ENCODE measurements around the gene AVEN. TPM values are rescaled to one million over a fixed set of nuclear protein-coding genes. Genes with fewer than 3 reads are reported as not detected.
A peak's percentile ranks its signal among the peaks of the same experiment; 100 is the strongest.

Gene AVEN
- total RNA-seq, 4 donors from 2014 or later, result 6.3 to 17.3 (median 10.6) TPM

GRCh38 chr15:33963831-33964664 lies 75.0 kb downstream of the AVEN start:
- Histone ChIP-seq H3K27ac (no peak overlapping the region), H3K27me3 (no peaks in the 10 kb centered on the region), H3K36me3 (no peaks in the 10 kb centered on the region), H3K4me1 (no peaks in the 10 kb centered on the region), H3K4me3 (no peak overlapping the region), H3K9me3 (no peaks in the 10 kb centered on the region)
- no peak for DNase-seq
- TF ChIP-seq POLR2A (IDR thresholded peaks at IDR 0.05) (no peak), CTCF (IDR thresholded peaks at IDR 0.05) (peak in 5 of 6 experiments; percentile 5 to 58 (median 49))

- H3K4me3 ChIP-seq, result no peak overlapping the region
- H3K27ac ChIP-seq, result no peak overlapping the region
- no peak for DNase-seq
Measured at GRCh38 chr15:33960549-33960935, 78.5 kb downstream of the AVEN start.

DNA sequence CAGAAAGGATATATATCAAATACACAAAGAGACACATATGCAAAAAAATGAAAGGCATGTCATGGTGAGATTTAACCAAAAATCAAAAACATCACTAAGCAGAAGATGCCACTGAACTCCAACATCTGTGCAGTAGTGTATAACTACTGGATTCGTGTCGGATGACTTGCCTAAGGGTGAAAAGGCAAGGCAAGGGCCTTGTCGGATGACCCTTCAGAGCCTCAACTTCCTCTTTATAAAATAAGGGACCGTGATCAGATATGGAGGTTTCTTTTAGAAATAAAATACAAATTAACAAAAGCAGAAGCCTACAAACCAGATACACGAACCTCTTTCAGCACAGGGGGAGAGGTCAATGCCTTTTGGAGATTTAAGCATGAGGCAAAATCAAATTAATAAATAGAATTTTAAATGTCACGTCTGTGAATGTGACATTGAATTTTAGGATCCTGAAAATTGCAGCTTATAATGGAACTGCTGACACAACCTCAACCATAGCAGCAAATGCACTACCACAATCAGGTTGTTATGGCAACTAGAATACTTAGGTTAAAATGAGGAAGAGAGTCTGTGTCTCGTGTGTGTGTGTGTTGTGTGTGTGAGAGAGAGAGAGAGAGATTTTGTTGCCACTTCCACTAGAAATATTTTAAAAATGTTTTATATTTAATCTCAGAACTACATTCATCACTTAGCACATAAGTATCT lies 79.0 kb downstream of the AVEN start:
- TF ChIP-seq POLR2A (IDR thresholded peaks at IDR 0.05) (no peak), CTCF (IDR thresholded peaks at IDR 0.05) (no peak)
- DNase-seq, result no peak
- Histone ChIP-seq H3K27ac (no peak overlapping the region), H3K9me3 (no peaks in the 10 kb centered on the region), H3K4me1 (no peaks in the 10 kb centered on the region), H3K27me3 (no peaks in the 10 kb centered on the region), H3K36me3 (no peaks in the 10 kb centered on the region), H3K4me3 (no peak overlapping the region)

More at GRCh38 chr15:33960549-33960935, 78.5 kb downstream of the AVEN start:
- TF ChIP-seq POLR2A (IDR thresholded peaks at IDR 0.05), result no peak
- Histone ChIP-seq H3K36me3 (no peaks in the 10 kb centered on the region), H3K27me3 (no peaks in the 10 kb centered on the region), H3K9me3 (no peaks in the 10 kb centered on the region), H3K4me1 (no peaks in the 10 kb centered on the region)

GRCh38 chr15:33956397-33956796 lies 82.6 kb downstream of the AVEN start:
- Histone ChIP-seq H3K27ac (no peak overlapping the region), H3K4me3 (no peak overlapping the region), H3K36me3 (no peaks in the 10 kb centered on the region), H3K4me1 (no peaks in the 10 kb centered on the region), H3K27me3 (no peaks in the 10 kb centered on the region), H3K9me3 (no peaks in the 10 kb centered on the region)
- TF ChIP-seq POLR2A (IDR thresholded peaks at IDR 0.05) (no peak), CTCF (IDR thresholded peaks at IDR 0.05) (no peak)
- no peak for DNase-seq

- Histone ChIP-seq H3K9me3 (no peaks in the 10 kb centered on the region), H3K36me3 (no peaks in the 10 kb centered on the region), H3K4me3 (no peak overlapping the region), H3K27me3 (no peaks in the 10 kb centered on the region), H3K27ac (no peak overlapping the region), H3K4me1 (no peaks in the 10 kb centered on the region)
- no peak for DNase-seq
- TF ChIP-seq CTCF (IDR thresholded peaks at IDR 0.05) (no peak), POLR2A (IDR thresholded peaks at IDR 0.05) (no peak)
Measured at GRCh38 chr15:33955945-33956344, 83.1 kb downstream of the AVEN start.

GRCh38 chr15:33946152-33946551 lies 92.9 kb downstream of the AVEN start:
- H3K4me3 ChIP-seq, result no peak overlapping the region
- TF ChIP-seq POLR2A (IDR thresholded peaks at IDR 0.05) (no peak), CTCF (IDR thresholded peaks at IDR 0.05) (no peak)
- no peak for DNase-seq
- H3K36me3 ChIP-seq, result no peaks in the 10 kb centered on the region
- H3K27me3 ChIP-seq, result no peaks in the 10 kb centered on the region
- no peaks in the 10 kb centered on the region for H3K4me1 ChIP-seq
- no peak overlapping the region for H3K27ac ChIP-seq
- no peaks in the 10 kb centered on the region for H3K9me3 ChIP-seq
